NB4 (cell line): ENCODE results near the gene ARAP2.

Experiments used
- CTCF ChIP-seq: IDR thresholded peaks from one replicate; pipeline ENCODE4 v1.5.1; 2012; ENCODE audit warnings: low read depth, low read length
- POLR2A ChIP-seq: IDR thresholded peaks from 2 replicates; pipeline ENCODE4 v1.6.1; 2011; ENCODE audit warnings: mild to moderate bottlenecking; ENCODE audit not compliant: insufficient read length; ENCODE audit errors: extremely low read depth

GRCh38 chr4:36123906-36124305 is 120.4 kb downstream of the ARAP2 start:
- TF ChIP-seq CTCF: no peak
- TF ChIP-seq POLR2A: no peak
